D721Med (cell line): ENCODE data around the gene B4GALNT4.

ENCODE experiments used
- DNase-seq: peaks from one replicate; pipeline ENCODE4 v3.0.0; 2011; ENCODE audit warnings: low spot score; ENCODE audit not compliant: insufficient read length
- FAIRE-seq: peaks from 2 replicates; lab custom pipeline; 2011; peaks lifted over from hg19 to GRCh38; lab: Jason Lieb, UNC
- TF ChIP-seq, protein P1 (sequence below): IDR thresholded peaks from 2 replicates; pipeline ENCODE4 v1.5.1; 2012; ENCODE audit warnings: mild to moderate bottlenecking, control low read depth; ENCODE audit not compliant: insufficient read depth; ENCODE audit errors: missing control alignments

B4GALNT4 gene

GRCh38 chr11:375065-376025 lies 6.0 kb downstream of the B4GALNT4 start:
- DNase-seq (no peak), FAIRE-seq (no peak)
- TF ChIP-seq, protein P1, sequence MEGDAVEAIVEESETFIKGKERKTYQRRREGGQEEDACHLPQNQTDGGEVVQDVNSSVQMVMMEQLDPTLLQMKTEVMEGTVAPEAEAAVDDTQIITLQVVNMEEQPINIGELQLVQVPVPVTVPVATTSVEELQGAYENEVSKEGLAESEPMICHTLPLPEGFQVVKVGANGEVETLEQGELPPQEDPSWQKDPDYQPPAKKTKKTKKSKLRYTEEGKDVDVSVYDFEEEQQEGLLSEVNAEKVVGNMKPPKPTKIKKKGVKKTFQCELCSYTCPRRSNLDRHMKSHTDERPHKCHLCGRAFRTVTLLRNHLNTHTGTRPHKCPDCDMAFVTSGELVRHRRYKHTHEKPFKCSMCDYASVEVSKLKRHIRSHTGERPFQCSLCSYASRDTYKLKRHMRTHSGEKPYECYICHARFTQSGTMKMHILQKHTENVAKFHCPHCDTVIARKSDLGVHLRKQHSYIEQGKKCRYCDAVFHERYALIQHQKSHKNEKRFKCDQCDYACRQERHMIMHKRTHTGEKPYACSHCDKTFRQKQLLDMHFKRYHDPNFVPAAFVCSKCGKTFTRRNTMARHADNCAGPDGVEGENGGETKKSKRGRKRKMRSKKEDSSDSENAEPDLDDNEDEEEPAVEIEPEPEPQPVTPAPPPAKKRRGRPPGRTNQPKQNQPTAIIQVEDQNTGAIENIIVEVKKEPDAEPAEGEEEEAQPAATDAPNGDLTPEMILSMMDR = no peak

DNA sequence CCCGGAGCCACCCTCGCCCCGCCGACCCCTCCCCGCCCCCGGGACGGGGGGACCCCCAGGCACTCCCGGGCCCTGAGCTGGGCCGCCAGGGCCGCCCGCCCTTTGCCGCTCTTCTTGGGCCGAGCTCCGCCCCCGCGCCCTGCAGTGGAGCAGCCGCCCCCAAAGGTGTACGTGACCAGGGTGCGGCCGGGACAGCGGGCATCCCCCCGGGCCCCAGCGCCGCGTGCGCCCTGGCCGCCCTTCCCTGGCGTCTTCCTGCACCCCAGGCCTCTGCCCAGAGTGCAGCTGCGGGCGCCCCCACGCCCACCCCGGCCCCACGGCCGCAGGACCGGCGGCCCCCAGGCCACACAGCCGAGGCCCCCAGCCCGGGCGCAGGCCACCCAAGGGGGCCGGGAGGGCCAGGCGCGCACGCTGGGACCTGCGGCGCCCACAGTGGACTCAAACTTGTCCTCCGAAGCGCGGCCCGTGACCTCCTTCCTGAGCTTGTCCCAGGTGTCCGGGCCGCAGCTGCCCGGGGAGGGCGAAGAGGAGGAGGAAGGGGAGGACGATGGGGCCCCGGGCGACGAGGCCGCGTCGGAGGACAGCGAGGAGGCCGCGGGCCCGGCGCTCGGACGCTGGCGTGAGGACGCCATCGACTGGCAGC lies 7.4 kb downstream of the B4GALNT4 start:
- TF ChIP-seq, protein P1 = no peak
- DNase-seq = no peak
- FAIRE-seq = no peak

- no peak for DNase-seq
- no peak for FAIRE-seq
- TF ChIP-seq, protein P1 = no peak
These were observed 8.0 kb downstream of the B4GALNT4 start for GRCh38 chr11:377174-377865.

GRCh38 chr11:377883-378500 lies 8.7 kb downstream of the B4GALNT4 start:
- DNase-seq (no peak), FAIRE-seq (no peak)
- TF ChIP-seq, protein P1 = no peak

DNA sequence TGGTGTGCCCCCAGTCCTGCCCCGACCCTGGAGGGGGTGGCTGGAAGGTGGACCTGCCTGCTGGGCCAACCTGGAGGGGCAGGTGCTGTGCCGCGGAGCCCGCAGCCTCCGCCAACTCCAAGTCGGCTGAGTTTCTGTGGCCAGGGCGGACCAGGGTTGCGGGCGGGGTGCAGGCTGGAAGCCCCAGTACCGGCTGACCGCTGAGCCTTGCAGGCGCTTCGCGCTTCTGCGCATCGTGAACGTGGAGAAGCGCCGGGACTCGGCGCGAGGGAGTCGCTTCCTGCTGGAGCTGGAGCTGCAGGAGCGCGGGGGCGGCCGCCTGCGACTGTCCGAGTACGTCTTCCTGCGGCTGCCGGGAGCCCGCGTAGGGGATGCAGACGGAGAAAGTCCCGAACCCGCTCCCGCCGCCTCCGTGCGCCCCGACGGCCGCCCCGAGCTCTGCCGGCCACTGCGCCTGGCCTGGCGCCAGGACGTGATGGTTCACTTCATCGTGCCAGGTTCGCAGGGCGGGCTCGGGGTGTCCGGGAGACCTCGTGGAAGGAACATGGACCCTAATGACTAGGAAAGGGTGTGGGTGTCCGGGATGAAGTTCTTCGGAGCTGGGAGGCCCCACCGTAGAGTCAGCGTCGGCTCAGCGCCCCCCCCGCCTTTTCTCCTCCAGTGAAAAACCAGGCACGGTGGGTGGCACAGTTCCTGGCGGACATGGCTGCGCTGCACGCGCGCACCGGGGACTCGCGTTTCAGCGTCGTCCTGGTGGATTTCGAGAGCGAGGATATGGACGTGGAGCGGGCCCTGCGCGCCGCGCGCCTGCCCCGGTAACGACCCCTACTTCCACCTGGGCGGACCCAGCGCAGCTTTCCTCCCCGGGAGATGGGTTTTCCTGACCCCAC lies 10.2 kb downstream of the B4GALNT4 start:
- FAIRE-seq (no peak), DNase-seq (no peak)
- TF ChIP-seq, protein P1 = no peak

DNA sequence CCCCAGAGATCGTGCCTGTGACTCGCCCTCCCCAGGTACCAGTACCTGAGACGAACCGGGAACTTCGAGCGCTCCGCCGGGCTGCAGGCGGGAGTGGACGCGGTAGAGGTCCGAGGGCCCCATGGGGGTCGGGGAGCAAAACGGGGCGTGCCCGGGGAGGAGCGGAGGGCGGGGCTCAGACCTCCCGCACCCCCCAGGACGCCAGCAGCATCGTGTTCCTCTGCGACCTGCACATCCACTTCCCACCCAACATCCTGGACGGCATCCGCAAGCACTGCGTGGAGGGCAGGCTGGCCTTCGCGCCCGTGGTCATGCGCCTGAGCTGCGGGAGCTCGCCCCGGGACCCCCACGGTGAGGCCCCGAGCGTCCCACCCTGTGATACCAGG lies 10.8 kb downstream of the B4GALNT4 start:
- FAIRE-seq = no peak
- DNase-seq = no peak
- TF ChIP-seq, protein P1 = no peak
